GM23338 (cell line): Measurements from ENCODE around the gene RAP2A.

Experiments used
- TF ChIP-seq, protein P1 (sequence below): IDR thresholded peaks from one replicate; pipeline ENCODE4 v1.6.1; 2018; ENCODE audit warnings: antibody characterized with exemption; ENCODE audit not compliant: unreplicated experiment
- TF ChIP-seq, protein P2 (sequence below), 2 experiments: fragments of 200-600 bp in 1 of 2; sonication (generic) in 1 of 2; conservative IDR thresholded peaks; 2 replicates each; pipeline versions ENCODE4 v1.5.1 to v1.6.1; 2016 to 2017; ENCODE audit warnings: antibody characterized with exemption in 2 of 2, low read depth in 2 of 2, mild to moderate bottlenecking in 2 of 2, moderate library complexity in 1 of 2

DNA sequence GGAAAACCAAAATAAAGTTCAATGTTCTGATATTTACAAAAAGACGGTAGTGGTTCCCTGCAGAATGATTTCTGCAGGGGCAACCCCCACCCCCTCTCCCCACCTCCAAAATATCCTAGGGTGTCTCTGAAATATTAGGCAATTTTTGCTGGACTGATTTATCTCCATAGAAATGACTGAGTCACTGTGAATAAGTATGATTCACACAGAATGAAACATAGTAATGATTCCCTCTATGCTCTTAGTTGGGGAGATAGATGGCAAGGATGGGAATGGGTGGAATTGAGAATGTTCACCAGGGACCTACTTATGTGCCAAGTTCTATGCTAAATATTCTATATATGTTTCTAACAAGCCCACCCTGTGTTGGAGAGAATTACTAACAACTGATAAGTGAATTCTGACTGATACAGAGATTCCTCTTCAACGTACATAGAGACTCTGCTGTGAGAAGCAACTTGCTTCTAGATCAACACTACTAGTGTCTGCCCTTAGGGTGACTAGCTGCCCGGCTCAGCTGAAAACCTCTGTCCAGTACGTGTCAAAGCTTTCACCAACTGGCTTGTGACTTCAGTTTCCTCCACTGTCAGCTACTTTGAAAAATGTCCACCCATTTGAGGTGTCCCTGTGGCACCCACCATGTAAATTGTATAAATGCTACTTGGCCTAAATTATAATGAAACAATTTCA is 38.4 kb upstream of the RAP2A start:
- TF ChIP-seq, protein P1, sequence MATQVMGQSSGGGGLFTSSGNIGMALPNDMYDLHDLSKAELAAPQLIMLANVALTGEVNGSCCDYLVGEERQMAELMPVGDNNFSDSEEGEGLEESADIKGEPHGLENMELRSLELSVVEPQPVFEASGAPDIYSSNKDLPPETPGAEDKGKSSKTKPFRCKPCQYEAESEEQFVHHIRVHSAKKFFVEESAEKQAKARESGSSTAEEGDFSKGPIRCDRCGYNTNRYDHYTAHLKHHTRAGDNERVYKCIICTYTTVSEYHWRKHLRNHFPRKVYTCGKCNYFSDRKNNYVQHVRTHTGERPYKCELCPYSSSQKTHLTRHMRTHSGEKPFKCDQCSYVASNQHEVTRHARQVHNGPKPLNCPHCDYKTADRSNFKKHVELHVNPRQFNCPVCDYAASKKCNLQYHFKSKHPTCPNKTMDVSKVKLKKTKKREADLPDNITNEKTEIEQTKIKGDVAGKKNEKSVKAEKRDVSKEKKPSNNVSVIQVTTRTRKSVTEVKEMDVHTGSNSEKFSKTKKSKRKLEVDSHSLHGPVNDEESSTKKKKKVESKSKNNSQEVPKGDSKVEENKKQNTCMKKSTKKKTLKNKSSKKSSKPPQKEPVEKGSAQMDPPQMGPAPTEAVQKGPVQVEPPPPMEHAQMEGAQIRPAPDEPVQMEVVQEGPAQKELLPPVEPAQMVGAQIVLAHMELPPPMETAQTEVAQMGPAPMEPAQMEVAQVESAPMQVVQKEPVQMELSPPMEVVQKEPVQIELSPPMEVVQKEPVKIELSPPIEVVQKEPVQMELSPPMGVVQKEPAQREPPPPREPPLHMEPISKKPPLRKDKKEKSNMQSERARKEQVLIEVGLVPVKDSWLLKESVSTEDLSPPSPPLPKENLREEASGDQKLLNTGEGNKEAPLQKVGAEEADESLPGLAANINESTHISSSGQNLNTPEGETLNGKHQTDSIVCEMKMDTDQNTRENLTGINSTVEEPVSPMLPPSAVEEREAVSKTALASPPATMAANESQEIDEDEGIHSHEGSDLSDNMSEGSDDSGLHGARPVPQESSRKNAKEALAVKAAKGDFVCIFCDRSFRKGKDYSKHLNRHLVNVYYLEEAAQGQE: no peak
- TF ChIP-seq, protein P2, sequence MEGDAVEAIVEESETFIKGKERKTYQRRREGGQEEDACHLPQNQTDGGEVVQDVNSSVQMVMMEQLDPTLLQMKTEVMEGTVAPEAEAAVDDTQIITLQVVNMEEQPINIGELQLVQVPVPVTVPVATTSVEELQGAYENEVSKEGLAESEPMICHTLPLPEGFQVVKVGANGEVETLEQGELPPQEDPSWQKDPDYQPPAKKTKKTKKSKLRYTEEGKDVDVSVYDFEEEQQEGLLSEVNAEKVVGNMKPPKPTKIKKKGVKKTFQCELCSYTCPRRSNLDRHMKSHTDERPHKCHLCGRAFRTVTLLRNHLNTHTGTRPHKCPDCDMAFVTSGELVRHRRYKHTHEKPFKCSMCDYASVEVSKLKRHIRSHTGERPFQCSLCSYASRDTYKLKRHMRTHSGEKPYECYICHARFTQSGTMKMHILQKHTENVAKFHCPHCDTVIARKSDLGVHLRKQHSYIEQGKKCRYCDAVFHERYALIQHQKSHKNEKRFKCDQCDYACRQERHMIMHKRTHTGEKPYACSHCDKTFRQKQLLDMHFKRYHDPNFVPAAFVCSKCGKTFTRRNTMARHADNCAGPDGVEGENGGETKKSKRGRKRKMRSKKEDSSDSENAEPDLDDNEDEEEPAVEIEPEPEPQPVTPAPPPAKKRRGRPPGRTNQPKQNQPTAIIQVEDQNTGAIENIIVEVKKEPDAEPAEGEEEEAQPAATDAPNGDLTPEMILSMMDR (conservative IDR thresholded peaks at IDR 0.05; ENCODE audit: low read depth in 2 of 2): no peak
